HG03457 (cell line): Measurements from ENCODE around the gene CLOCK.
A peak's percentile ranks its signal among the peaks of the same experiment; 100 is the strongest.
"Not testable (repeated sequence)": the region's sequence is repeated elsewhere in the genome, so short reads cannot be mapped to it uniquely, and the experiment has no call there.

Experiments used
- ATAC-seq: cut with Tn5 transposase; IDR thresholded peaks from one replicate; pipeline ENCODE4 v1.9.1; 2021; ENCODE audit warnings: moderate number of reproducible peaks; ENCODE audit not compliant: unreplicated experiment

CLOCK gene, protein sequence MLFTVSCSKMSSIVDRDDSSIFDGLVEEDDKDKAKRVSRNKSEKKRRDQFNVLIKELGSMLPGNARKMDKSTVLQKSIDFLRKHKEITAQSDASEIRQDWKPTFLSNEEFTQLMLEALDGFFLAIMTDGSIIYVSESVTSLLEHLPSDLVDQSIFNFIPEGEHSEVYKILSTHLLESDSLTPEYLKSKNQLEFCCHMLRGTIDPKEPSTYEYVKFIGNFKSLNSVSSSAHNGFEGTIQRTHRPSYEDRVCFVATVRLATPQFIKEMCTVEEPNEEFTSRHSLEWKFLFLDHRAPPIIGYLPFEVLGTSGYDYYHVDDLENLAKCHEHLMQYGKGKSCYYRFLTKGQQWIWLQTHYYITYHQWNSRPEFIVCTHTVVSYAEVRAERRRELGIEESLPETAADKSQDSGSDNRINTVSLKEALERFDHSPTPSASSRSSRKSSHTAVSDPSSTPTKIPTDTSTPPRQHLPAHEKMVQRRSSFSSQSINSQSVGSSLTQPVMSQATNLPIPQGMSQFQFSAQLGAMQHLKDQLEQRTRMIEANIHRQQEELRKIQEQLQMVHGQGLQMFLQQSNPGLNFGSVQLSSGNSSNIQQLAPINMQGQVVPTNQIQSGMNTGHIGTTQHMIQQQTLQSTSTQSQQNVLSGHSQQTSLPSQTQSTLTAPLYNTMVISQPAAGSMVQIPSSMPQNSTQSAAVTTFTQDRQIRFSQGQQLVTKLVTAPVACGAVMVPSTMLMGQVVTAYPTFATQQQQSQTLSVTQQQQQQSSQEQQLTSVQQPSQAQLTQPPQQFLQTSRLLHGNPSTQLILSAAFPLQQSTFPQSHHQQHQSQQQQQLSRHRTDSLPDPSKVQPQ

DNA sequence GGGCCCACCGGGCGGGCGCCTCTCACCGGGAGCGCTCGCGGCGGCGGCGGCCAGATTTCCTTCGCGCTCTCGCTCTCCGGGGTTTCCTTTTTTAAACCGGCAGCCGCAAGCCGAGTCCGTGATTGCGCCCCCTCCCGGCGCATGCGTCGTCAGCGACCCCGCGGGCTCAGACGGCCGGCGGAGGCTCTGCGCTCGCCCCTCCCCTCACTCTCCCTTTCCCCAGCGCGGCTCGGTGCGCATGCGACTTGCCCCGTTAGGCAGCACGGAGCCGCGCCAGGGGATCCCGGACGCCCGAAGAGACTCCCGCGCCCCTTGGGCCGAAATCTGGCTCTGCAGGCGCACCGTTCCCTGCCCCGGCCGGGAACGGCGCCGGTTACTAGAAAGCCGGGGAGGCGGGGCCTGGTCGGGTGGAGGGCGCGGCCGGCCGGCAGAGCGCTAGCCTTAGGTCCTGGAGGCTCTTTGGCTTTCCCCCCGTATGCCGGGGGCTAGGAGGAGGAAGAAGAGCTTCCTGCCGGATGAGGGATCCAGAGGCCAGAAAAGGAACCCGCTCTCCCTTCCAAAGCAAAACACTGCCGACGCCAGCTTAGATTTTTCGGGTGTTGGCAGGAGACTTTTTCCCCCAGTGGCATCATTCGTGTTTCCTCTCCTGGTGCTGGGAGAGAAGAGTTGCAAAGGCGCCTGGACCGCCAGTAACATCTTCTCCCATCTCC, at the start of gene CLOCK:
Gene CLOCK, minus strand, starts transcription at position 154 of the 710 bp plus-strand sequence. CDS start 64,124 bp downstream, outside the sequence.
- ATAC-seq: peak; percentile 63

DNA sequence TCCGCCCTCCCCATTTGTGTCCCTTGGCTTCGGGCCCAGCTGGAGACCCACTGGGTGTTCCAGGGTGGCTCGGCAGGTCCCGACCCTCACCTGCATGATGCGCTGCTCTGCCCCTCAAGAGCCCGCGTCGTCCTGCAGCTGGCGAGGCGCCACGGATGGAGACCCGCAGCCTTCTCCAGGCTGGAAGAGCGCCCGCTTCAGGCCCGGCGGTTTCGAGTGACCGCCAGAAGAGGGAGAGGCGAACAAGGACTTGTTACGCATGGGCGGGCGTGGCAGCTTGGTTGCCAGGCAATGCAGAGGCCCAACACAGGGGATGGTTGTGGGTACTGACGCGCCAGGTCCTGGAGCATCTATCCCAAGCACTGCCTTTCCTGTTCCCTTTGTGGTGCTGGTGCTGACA, 45.3 kb upstream of the CLOCK start, which contains the start of gene PDCL2:
Gene PDCL2, minus strand, starts transcription at position 232 of the 400 bp plus-strand sequence. Its CDS starts 136 bp downstream, at position 96.
- ATAC-seq: no peak

- ATAC-seq: no peak
Measured at GRCh38 chr4:55588160-55588559, 41.5 kb upstream of the CLOCK start.

- ATAC-seq: not testable (repeated sequence)
Measured at GRCh38 chr4:55582773-55583172, 36.1 kb upstream of the CLOCK start.

DNA sequence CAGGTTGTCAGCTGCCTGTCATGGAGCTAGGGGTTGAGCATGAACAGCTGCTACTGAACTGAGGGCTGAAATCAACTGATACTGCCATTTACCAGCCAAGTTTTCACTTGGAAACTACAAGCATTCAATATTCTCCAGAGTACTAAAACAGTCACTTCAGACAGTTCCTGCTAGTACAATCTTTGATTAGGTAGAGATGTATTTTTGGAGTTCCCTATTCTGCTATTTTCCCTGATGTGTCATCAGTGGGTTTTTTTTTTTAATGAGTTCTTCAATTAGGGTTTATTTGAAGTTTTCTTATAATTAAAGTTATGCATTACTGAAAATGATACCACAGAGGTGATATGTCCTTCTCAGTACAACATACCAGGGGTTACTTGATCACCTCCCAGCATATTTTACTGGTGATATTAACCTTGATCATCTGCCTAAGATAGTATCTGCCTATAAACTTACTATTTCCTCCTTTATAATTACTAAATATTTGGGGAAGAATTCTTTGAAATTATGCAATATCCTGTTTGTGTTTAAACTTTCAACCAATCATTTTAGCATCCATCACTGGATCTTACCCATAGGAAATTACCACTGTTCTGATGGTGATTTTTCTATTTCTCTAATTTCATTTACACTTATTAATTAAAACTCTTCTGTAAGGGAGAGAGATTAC, 31.8 kb upstream of the CLOCK start:
- no peak for ATAC-seq

DNA sequence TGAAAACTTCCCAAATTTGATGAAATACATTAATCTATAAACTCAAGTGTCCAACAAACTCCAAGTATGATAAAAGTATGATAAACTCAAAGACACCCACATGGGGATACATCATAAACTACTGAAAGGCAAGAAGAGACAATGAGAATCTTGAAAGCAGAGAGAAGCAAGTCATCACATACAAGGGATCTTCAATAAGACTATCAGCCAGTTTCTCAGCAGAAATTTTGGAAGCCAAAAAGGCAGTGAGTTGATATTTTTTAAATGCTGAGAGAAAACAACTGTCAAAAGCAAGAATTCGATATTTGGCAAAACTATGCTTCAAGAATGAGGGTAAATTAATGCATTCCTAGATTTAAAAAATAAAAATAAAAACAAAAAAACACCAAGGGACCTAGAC, 28.8 kb upstream of the CLOCK start:
- ATAC-seq: no peak

GRCh38 chr4:55574252-55574651, 27.5 kb upstream of the CLOCK start:
- no peak for ATAC-seq

DNA sequence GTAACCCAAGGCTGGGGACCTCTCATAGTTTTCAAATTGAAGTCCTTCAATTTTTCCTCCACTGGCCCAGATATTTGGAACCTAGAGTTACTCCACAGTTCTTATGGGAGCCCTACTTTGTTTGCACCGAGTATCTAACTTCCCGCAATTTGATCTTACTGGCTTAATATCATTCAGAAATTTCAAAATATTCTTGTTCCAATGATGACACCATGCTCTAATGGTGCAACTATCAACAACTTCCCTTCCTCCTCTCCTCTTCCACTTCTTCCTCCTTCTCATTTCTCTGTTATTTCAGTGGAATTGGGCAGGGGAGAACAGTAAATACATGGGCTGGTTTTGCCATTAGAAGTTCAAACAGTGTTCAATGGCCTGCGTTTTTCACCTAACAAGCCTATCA, 25.1 kb upstream of the CLOCK start:
- ATAC-seq: no peak

GRCh38 chr4:55568905-55569504, 22.3 kb upstream of the CLOCK start:
- no peak for ATAC-seq

DNA sequence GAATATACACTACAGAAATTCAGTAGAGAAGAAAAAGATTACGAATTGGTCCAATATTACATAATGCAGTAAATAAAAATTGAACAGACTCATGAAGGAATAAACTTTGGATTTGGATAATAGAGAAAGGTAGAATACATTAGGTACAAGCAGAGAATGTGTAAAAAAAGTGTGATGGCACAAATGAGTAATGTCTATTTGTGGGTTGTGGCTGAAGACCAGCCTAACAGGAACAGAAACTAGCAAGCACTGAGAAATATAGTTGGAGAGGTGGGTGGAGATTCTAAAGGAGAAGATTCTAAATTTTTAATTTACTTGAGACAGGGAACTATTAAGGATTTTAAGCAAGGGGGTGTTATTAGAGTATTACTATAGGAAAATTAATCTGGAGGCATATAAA, 15.2 kb upstream of the CLOCK start:
- peak; percentile 100 for ATAC-seq

DNA sequence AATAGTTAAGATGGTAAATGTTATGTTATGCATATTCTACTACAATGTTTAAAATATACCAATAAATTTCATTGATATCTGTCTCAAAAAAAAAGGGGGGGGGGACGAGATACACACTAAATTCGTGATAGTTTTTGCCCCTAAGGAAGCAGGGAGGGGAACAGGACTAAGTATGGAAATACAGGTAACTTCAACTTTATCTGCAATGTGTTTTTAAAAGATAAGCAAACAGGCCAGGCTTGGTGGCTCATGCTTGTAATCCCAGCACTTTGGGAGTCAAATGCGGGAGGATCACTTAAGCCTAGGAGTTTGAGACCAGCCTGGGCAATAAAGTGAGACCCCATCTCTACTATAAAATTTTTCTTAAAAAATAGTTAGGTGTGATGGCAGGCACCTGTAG, 13.4 kb upstream of the CLOCK start:
- no peak for ATAC-seq

DNA sequence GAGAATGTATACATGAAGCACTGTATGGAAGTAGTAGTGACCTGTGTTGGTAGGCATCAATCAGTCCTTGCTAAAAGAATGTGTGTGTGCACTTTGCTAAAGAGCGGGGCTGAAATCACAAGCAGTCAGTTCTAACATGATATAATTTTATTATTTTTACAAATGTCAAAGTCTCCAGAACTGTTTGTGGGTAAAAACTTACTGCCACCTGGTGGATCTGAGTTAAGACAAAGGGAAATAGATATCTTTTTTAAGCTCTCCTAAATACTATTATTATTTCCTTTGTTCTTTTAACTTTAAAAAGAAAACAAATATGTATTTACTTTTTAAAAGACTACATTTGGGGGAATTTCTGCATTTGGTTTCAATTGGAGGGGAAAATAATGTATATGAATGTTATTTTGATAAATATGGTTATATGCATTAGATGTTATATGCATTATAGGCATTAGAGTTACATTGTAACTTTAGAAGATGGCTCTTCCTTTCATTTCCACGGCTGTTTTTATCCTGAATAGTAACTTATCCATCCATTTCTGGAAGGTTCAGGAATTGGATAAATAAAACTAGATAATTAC, 7.8 kb upstream of the CLOCK start:
- ATAC-seq: no peak

GRCh38 chr4:55553441-55554201, 6.9 kb upstream of the CLOCK start:
- ATAC-seq: no peak

- not testable (repeated sequence) for ATAC-seq
Measured at GRCh38 chr4:55551964-55552363, 5.3 kb upstream of the CLOCK start.

DNA sequence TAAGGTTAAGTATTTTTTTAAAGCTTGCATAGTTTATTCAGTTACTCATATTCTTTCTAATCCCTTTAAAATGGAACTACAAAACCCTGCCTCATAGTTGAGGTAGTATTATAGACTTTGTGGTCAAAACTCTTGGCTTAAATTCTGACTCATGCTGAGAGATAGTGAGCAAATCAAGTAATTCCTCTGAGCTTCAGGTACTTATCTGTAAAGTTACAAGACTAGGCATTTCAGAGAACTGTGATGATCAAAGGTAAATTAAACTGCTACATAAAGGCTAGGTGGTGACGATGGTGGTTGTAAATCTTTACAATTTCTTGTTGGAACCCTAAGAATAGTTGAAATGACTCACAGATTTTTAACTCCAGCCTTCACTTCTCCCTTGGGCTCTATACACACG, 3.2 kb upstream of the CLOCK start:
- no peak for ATAC-seq

DNA sequence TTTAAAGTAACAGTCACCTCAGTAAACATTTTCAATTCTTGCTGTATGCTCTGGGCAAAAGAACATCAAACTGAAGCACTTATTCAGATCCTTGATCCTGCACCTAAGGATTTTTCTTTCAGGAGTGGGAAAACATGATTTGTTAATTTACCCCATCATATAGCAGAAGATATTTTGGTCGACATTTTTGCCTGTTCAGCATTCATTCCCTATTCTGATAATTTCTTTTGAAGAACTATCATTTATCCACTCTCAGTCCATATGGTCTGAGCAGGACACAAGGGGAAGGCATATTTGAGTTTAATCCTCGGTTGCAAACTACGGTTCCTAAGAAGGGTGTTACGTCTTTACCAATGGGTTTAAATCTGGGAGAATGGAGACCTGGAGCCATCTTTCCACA, 1.2 kb upstream of the CLOCK start:
- no peak for ATAC-seq

GRCh38 chr4:55547466-55547770, 709 bp upstream of the CLOCK start:
- no peak for ATAC-seq

DNA sequence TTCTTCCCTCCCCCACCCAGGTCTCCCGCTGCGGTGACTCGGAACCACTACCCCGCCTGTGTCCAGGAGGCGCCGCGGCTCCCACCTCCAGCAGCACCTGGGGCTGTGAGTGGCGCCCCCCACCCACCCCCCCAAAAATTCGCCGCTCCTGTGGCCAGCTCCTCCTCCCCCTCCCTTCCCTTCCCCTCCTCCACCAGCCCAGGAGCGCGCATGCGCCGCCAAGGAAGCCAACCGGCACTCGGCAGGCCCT, 278 bp downstream of the CLOCK start:
- ATAC-seq: no peak

- peak; percentile 28 for ATAC-seq
Measured at GRCh38 chr4:55545641-55546505, 836 bp downstream of the CLOCK start.
